ENCODE results near the gene SLC22A6.
"Not testable (repeated sequence)": the region's sequence is repeated elsewhere in the genome, so short reads cannot be mapped to it uniquely, and the experiment has no call there.

Gene SLC22A6

DNA sequence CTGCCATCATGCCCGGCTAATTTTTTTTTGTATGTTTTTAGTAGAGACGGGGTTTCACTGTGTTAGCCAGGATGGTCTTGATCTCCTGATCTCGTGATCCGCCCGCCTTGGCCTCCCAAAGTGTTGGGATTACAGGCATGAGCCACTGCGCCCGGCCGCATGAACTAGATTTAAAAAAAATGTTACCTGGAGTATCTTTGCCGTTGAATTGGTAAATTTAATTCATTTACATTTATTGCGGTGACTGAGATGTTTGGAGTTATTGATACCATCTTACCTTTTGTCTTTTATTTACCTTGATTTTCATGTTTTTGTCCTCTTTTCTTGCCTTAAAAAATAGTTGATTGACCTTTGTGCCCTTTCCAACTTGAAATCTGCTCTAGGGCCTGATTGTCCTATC is 39.2 kb downstream of the SLC22A6 start:
- DNase-seq; in situ Hi-C loops (cut with HindIII; ENCODE audit: low pct_ligation_motif_present, low pct_unique_long_range_greater_than_20kb, low sequenced_read_pairs): not testable (repeated sequence)

- in situ Hi-C loops (cut with HindIII; ENCODE audit: low pct_ligation_motif_present, low pct_unique_long_range_greater_than_20kb, low sequenced_read_pairs); DNase-seq: not testable (repeated sequence)
Measured at GRCh38 chr11:62937528-62937927, 47.2 kb downstream of the SLC22A6 start.

- DNase-seq = no peak
- in situ Hi-C loops (cut with HindIII; ENCODE audit: low pct_ligation_motif_present, low pct_unique_long_range_greater_than_20kb, low sequenced_read_pairs) = no loop called here
Measured at GRCh38 chr11:62934496-62934785, 50.3 kb downstream of the SLC22A6 start.

DNA sequence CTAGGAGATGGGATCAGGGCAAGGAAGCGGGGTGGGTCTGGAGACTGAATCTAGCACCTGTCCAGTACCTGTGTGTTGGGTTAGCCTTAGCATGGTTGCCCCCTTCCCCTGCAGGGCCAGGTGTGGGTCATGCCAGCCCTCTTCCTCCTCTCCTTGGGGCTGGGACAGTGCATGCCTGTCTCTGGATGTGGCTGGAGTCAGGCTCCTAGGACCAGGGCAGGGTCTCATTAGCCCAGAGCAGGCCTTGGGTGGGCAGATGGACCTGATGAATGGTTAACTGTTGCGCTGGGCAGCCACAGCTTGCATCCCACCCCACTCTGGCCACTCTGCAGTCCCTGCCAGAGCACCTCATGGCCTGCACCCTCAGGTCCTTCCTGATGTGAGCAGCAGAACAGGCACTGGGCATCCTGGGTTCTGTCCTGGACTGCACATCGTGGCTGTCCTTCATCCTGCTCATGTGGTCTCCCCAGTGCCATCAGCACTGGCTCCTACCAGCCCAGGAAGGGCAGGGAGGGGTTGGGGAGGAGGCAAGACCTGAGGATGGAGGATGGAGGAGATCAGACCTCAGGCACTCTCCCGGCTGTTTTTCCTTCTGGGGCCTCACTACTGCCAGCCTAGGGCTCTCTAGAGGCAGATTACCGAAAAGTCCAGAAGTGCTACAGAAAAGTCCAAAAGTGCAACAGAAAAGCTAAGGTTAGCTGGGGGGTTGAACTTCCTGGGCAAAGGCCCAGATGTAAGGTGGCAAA is 50.8 kb downstream of the SLC22A6 start:
- in situ Hi-C loops (cut with HindIII; ENCODE audit: low pct_ligation_motif_present, low pct_unique_long_range_greater_than_20kb, low sequenced_read_pairs) = no loop called here
- no peak for DNase-seq

GRCh38 chr11:62933285-62933684 is 51.5 kb downstream of the SLC22A6 start:
- DNase-seq = no peak

DNA sequence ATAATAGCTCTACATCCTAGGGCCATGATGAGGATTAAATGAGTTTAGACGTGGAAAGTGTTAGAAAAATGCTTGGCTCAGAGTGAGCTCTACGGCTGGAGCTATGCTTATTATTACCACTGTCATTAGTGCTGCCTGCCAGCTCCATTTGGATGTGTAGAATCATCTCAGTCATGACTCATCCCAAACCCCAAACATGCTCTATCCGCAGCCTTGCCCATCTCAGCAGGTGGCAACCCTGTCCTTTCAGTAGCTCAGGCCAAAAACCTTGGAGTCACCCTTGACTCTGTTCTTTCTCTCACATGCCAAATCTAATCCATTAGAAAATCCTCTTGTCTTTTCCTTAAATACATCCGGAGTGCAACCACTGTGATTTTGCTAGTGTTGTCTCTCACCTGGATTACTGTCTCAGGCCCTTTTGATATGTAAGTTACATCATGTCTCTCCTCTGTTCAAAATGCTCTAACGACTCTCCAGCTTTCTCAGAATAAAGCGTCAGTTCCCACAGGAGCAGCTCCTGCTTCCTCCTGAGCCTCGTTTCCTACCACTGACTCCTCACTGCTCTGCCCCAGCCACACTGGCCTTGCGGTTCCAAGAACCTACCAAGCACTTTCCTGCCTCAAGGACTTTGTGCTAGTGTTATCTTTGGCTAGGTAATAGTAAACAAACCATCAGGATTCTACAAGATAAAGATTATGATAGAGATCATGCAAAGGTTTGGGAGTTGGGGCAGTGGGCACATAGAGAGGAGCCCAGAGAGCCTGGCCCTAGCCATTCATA is 53.1 kb downstream of the SLC22A6 start:
- in situ Hi-C loops (cut with HindIII; ENCODE audit: low pct_ligation_motif_present, low pct_unique_long_range_greater_than_20kb, low sequenced_read_pairs) = no loop called here
- no peak for DNase-seq

More at GRCh38 chr11:62933285-62933684, 51.5 kb downstream of the SLC22A6 start:
- in situ Hi-C loops (cut with HindIII; ENCODE audit: low pct_ligation_motif_present, low pct_unique_long_range_greater_than_20kb, low sequenced_read_pairs) = no loop called here

DNA sequence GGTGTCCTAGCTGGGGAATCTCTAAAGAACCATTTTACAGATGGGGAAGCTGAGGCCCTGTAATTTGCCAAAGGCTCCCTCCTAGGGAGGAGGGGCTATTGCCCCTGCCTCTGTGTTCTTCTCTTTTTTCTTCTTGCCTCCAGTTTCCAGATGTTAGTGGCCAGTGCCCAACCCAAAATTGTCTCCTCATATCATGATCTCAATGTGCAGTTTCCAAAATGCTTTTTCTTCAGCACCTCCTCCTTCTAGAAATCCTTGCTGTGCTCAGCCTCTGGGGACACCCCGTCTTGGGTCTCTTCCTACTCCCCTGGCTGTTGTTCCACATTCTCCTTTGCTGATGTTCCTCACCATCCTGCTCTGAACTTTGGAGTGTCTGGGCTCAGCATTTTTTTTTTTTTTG is 54.1 kb downstream of the SLC22A6 start:
- DNase-seq = no peak
- in situ Hi-C loops (cut with HindIII; ENCODE audit: low pct_ligation_motif_present, low pct_unique_long_range_greater_than_20kb, low sequenced_read_pairs) = no loop called here

DNA sequence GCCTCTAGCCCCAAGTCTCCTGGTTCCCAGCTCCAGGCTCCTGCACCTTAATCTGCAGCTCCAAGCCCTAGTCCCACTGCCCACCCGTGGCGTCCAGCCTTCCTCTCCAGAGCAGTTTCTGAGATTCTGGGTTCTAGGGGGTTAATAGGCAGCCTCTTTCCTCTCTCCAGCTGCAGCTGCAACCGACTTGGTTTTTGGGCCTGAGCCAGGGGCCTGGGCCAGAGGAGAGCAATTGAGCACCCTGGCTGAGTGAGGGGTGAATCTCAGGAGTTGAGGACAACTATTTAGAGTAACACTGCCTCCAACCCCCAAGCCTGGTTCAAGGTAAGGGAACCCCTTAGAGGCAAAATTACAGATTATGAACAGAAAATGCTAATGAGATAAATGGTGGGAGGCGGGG is 54.6 kb downstream of the SLC22A6 start:
- DNase-seq = no peak
- in situ Hi-C loops (cut with HindIII; ENCODE audit: low pct_ligation_motif_present, low pct_unique_long_range_greater_than_20kb, low sequenced_read_pairs) = no loop called here

DNA sequence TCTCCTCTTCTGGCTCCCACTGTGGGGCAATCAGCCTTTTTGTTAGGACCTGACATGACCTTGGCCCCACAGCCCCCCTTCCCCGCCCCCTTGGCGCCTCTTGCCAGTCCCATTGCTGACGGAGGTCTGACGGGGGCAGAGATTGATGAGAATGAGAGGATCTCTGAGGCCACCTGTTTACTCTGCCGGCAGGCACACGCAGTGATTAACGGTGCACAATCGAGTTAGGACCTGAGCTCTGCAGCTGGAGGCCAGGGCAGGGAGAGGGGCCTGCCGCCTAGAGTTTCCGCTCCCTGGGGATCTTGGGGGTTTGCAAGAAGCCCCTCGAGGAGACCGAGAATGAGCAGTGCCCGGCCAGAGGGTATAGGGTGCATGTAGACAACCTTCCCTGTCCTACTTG is 56.8 kb downstream of the SLC22A6 start:
- DNase-seq = no peak
- in situ Hi-C loops (cut with HindIII; ENCODE audit: low pct_ligation_motif_present, low pct_unique_long_range_greater_than_20kb, low sequenced_read_pairs) = no loop called here

DNA sequence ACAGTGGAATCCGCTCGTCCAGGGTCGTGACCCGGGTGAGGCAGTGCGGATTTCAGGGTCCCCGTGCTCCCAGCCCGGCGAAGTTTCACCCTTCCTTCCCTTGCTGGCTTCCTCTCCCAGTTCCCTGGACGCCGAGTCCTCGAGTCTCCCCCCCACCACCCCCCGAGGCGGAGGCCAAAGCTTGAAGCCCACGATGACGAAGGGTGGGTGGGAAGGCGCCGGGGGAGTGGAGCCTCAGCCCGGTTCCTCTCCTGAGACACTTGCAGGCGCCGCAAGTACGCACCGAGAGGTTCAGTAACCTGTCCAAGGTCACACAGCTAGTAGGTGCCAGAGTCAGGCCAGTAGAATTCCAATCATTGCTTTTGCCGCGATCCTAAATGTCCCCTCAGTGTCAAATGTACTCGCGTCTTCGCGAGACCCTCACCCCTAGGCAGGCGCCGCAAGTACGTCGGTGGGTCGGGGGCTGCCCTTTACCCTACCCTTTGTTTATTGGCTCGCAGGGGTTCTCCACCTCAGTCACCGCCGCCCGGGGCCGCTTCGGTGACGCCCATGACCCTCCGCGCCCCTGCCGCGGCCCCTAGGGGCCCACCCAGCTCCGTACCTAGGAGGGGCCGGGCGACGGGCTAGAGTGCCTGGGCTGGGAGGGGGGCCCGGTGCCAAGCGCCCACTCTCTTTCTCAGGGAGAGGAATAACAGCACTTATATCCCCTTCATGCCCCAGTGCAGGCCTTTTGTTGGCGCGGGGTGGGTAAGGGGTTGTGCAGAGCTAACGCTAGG is 57.9 kb downstream of the SLC22A6 start:
- no peak for DNase-seq
- in situ Hi-C loops (cut with HindIII; ENCODE audit: low pct_ligation_motif_present, low pct_unique_long_range_greater_than_20kb, low sequenced_read_pairs) = no loop called here
